ENCODE data around the gene FGF21.
A peak's percentile ranks its signal among the peaks of the same experiment; 100 is the strongest.

Gene FGF21

DNA sequence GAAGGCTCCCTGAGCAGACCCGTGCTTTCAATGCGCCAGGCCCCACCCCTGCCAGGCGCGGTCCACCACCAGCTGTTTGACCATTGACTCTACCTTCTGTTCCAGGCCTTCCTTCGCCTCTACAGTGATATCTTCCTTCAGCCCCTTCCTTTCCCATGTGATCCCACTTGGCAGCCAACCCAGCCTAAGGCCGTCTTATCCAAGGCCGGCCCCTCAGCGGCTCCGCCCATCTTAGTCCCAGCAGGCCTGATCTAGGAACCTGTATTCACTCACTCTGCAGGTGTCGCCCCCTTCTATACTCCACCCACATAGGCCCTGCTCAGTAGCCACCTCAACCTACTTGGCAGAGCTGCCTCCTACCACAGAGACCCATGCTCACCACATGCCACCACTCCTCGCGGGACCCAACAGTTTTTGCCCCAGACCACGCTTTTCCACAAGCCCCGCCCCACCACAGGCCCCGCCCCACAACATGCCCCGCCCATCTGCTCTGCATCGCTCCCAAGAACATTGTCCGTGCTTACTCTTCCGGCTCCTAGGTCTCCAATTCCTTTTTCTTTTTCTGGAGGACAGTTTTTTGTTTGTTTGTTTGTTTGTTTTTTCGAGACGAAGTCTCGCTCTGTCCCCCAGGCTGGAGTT lies 17.8 kb upstream of the FGF21 start:
- H3K4me3 ChIP-seq = no peak overlapping the region
- intact Hi-C loops (cut with DNase I; ENCODE audit: low total_unique reads) = no loop called here

DNA sequence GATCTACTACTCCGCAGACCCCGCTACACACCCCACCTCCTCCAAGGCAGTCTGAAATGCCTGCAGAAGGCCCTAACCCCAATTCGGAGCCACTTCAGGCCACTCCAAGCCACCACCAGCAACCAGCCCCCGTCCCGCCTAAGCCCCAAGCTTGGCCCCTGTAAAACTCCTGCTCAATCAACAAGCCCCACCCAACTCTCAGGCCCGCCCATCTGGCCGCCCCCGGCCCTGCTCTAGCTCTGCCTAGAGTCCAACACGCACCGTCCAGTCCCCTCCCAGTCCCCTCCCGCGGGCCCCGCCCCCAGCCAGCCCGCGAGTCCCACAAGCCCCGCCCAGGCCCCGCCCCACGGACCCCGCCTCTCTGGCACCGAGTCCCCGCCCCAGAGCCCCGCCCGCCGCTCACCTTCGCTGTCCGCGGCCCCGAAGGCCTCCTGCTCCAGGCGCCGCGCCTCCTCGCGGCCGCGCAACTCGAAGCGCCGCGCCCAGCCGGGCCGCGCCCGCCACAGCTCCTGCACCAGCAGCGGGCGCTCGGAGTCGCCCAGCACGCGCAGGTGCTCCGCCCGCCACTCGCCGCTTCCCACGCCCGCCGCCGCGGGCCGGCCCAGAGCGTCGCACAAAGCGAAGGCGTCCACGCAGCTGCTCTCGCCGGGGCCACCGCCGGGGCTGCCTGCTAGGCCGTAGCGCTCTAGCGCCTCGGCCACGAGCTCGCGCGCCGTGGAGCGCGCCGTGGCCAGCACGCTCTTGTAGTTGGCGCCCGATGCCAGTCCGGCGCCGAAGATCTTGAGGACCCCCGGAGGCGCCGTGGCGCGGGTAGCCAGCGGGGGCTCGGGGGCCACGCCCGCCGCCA lies 16.5 kb upstream of the FGF21 start:
- Histone ChIP-seq H3K27ac (peak overlapping the region; percentile 34 to 42), H3K4me3 (peak overlapping the region; percentile 50 to 66), H3K4me1 (peaks cover 0 to 25% (median 14%) of the 10 kb centered on the region in 4 donors), H3K9me3 (no peaks in the 10 kb centered on the region), H3K27me3 (peaks cover 0 to 15% of the 10 kb centered on the region in 2 donors), H3K36me3 (no peaks in the 10 kb centered on the region)
- DNase-seq = peak; percentile 83 to 91
- intact Hi-C loops (cut with DNase I; ENCODE audit: low total_unique reads) = no loop called here
- TF ChIP-seq, protein P1, sequence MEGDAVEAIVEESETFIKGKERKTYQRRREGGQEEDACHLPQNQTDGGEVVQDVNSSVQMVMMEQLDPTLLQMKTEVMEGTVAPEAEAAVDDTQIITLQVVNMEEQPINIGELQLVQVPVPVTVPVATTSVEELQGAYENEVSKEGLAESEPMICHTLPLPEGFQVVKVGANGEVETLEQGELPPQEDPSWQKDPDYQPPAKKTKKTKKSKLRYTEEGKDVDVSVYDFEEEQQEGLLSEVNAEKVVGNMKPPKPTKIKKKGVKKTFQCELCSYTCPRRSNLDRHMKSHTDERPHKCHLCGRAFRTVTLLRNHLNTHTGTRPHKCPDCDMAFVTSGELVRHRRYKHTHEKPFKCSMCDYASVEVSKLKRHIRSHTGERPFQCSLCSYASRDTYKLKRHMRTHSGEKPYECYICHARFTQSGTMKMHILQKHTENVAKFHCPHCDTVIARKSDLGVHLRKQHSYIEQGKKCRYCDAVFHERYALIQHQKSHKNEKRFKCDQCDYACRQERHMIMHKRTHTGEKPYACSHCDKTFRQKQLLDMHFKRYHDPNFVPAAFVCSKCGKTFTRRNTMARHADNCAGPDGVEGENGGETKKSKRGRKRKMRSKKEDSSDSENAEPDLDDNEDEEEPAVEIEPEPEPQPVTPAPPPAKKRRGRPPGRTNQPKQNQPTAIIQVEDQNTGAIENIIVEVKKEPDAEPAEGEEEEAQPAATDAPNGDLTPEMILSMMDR (IDR thresholded peaks at IDR 0.05) = peak; percentile 15 to 36

More for the DNA sequence above, 17.8 kb upstream of the FGF21 start:
- H3K27me3 ChIP-seq = peaks cover 0 to 17% of the 10 kb centered on the region in 2 donors
- no peaks in the 10 kb centered on the region for H3K9me3 ChIP-seq
- no peak for DNase-seq
- no peak overlapping the region for H3K27ac ChIP-seq
- TF ChIP-seq, protein P1 (IDR thresholded peaks at IDR 0.05) = no peak
- peaks cover 0 to 25% (median 14%) of the 10 kb centered on the region in 4 donors for H3K4me1 ChIP-seq
- H3K36me3 ChIP-seq = no peaks in the 10 kb centered on the region

DNA sequence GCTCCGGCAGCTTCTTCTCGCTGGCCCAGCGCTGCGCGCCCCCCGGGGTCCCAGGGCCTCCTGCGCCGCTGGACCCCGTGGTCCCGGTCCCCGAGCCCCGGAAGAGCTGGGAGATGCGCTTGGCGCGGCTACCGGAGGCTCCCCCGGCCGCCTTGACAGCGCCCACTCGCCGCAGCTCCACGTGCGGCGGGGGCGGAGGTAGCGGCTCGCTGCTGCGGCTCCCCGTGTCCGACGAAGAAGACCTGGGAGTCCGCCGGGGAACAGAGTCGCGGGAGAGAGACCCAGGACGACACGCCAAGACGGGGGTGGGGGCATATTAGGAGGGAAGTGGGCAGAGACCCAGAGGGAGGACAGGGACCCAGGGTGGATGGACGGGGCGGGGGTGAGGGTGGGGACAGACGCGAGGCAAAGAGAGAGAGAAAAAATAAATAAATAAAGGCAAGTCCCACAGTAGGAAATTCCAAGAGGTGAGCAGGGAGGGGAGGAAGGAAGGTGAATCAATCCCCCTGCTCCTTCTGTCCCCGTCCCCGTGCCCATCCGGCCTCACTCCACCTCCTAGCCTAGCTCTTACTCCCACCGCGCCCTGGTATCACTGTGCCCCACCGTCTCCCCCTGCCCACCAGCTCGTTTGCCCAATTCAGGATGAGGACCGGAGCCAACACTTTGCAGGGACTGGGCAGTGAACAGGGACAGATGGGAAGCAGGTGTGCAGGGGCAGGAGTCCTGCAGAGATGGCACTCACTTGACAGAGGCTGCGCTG lies 15.7 kb upstream of the FGF21 start:
- no peak for DNase-seq
- TF ChIP-seq, protein P1 (IDR thresholded peaks at IDR 0.05) = no peak
- peak overlapping the region; percentile 50 to 66 for H3K4me3 ChIP-seq
- no peaks in the 10 kb centered on the region for H3K36me3 ChIP-seq
- peak overlapping the region; percentile 34 to 42 for H3K27ac ChIP-seq
- H3K4me1 ChIP-seq = peaks cover 0 to 25% (median 14%) of the 10 kb centered on the region in 4 donors
- peaks cover 0 to 14% of the 10 kb centered on the region in 2 donors for H3K27me3 ChIP-seq
- no peaks in the 10 kb centered on the region for H3K9me3 ChIP-seq
- intact Hi-C loops (cut with DNase I; ENCODE audit: low total_unique reads) = loop anchor here (5.0 kb wide), 1 partner anchor 62 kb away; no protein-coding TSS in a partner anchor

DNA sequence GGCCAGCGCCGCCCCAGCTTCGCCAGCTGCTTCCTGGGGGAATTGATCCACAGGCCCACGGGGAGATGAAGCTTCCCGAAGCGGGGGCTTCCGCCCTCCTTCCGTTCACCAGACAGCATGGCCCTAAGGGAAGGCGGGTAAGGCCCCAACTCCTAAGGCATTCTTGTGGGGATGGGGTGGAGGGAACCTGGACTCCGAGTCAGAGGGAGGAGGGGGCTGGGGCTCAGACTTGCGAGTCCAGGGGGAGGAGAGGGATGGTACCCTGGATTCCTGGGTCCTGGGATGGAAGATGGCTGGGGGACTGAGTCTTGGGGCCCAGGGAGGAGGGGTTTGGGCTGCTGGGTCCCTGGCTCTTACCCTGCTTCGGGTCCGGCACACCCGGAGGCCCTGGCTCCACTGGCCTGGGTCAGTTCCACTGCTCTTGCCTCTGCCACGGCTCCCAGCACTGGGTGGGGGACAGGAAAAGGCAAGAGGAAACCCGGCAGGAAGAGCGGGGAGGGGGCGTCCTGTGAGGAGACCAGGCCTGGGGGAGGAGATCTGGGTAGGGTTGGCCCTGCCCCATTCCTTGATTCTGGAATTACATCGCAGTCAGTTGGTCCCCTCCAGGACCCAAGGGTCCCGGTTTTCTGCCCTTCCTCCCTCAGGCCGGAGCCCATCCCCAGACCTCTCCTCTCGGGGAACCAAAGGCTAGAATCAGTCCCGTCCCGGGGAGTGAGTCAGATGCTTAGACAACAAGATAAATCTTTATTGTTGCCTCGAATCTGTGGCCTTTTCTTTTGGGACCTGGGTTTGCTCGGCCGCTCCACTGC lies 15.0 kb upstream of the FGF21 start, which contains the start of gene RASIP1:
Gene RASIP1 (minus strand): TSS at position 447 of the 809 bp plus-strand sequence. CDS start 328 bp downstream, at position 119.
- Histone ChIP-seq H3K27ac (peak within 1 kb of the TSS; percentile 34 to 42), H3K36me3 (no peaks in the 10 kb centered on the region), H3K27me3 (peaks cover 0 to 7% of the 10 kb centered on the region in 2 donors), H3K4me1 (peaks cover 0 to 25% (median 14%) of the 10 kb centered on the region in 4 donors), H3K4me3 (peak within 1 kb of the TSS; percentile 50 to 66), H3K9me3 (no peaks in the 10 kb centered on the region)
- TF ChIP-seq, protein P1 (IDR thresholded peaks at IDR 0.05) = no peak
- no peak for DNase-seq
- intact Hi-C loops (cut with DNase I; ENCODE audit: low total_unique reads) = loop anchor here (5.0 kb wide), 1 partner anchor 63 kb away; no protein-coding TSS in a partner anchor

Measured in tibial artery (tissue), 4 donors.